HG03159 (cell line): ENCODE results near the gene DKK3.

Source experiments
- ATAC-seq: cut with Tn5 transposase; IDR thresholded peaks from one replicate; pipeline ENCODE4 v1.9.1; 2021; ENCODE audit warnings: mild to moderate bottlenecking, moderate library complexity; ENCODE audit not compliant: unreplicated experiment

Gene DKK3

DNA sequence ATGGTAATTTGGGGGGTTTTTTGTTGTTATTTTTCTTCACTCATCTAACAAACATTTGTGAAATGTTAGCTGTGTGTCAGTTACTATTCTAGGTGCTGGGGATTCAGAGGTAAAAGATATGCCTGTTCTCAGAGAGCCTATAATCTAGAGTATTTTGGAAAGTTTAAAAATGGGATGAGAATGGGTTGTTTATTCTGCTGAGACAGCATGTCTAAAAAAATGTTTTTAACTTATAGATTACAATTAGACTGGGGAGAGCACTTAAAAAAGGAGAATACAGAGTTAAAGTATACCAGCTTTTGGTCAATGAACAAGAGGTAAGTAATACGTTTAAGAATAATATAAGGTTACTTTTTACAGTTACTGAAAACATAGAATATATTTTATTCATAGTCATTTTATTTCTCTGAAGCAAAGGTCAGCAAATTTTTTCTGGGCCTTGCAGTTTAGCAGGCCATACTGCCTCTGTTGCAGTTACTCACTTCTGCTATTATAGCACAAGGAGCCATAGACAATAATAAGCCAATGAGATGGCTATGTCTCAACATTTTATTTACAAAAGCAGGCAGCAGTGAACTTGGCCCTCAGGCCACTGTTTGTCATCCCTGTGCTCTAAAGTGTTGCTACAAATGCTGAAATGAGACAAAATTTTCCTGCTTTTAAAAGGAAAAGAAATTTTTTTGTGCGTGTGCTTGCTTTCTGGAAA is 60.0 kb downstream of the DKK3 start:
- ATAC-seq, result no peak

DNA sequence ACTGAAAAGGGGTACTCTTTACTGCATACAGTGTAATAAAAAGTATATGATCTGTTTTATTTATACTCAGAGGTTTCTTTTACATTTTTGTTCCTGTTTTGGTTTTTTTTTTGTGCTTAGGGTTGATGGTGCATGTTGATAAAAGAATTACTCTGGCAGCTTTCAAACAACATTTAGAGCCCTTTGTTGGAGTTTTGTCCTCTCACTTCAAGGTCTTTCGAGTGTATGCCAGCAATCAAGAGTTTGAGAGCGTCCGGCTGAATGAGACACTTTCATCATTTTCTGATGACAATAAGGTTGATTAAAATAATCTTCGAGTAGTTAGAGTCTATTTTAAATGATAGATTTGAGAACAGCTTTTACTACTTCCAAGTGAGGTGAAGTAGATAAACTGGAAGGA is 60.6 kb downstream of the DKK3 start:
- no peak for ATAC-seq

DNA sequence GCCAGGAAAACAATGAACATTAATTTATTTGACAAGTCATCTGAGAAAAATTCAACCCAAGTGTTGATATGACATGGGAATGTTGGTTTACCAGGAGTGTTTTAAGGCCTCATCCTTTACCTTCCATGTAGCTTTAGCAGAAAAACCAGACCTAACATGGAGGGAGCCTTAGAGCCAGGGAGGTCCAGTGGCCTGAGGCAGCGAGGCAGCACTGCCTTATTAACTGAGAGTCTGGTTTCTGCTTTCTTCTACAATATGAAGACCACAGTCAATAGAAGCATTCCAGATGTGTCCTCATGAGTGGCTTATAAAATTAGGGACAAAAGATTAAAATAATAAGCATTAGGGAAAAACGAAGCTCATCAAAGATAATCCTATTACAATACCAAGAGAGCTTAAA is 61.5 kb downstream of the DKK3 start:
- ATAC-seq, result no peak

DNA sequence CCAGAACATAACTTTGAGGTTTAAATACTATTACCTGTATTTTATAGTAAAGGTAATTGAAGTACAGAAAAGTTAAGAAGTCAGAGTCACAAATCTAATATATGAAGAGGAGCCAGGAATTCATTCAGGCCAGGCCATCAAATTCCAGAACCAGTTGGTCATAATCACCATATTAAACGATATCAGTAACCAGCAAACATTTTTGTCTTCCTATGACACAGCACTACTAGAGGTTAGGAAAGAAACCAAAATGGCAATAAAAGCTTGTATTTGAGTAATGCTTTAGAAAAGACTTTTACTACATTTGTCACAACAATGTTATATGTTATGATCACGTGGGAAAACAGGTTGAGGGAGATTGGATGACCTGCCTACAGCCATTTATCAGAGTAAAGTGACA is 62.2 kb downstream of the DKK3 start:
- no peak for ATAC-seq

DNA sequence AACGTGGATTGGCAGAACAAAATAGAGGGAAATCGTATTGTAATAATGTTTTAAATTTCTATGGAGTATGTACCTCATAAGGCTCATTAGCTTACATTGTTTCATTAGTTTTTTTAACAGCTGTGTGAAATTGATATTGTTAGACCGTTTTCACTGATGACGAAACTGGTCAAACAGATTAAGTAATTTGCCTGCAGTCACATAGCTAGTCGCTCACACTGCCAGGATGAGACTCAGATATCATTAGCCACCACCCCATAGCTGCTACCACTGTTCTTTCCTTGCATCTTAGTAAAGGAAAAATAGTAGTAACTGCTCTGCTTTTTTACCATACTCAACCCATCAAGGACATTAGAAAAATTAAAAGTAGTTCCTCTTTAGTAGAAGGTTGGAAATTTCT is 64.0 kb downstream of the DKK3 start:
- ATAC-seq, result no peak

DNA sequence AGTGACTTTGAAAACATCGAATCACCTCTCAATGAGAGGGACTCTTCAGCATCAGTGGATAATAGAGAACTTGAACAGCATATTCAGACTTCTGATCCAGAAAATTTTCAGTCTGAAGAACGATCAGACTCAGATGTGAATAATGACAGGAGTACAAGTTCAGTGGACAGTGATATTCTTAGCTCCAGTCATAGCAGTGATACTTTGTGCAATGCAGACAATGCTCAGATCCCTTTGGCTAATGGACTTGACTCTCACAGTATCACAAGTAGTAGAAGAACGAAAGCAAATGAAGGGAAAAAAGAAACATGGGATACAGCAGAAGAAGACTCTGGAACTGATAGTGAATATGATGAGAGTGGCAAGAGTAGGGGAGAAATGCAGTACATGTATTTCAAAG is 65.8 kb downstream of the DKK3 start:
- no peak for ATAC-seq

DNA sequence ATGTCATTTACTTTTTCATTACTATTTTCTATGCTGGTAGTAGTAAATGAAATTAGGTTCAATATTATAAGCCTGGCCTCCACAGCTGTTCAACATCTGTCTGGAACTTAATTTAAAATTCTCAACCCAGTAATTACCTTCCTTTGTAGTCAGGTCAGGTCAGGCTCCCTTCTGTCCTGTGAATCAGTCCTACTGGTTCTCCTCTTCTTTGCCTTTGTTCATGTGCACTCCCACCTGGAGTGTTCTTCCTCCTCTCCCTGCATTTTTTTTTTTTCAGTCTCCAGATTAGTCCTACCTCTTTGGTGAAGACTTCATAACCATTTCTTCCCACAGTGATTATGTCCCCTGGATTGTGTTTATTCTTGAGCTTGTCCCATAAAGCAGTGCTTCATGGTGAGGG is 67.9 kb downstream of the DKK3 start:
- ATAC-seq, result no peak

DNA sequence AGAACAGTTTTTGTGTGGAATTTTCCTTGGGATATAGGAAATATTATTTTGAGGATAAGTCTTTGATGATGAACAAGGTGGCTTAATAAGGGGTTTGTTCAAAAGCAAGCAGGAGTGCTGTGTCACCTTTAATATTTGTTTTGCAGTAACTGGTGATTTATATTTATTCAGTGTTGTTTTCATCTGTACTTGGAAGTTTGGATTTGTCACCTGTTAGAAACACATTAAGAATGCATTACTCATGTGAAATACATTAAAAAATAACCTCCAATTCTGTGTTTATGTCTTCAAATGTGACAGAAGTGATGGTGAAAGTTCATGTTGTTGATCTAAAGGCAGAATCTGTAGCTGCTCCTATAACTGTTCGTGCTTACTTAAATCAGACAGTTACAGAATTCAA is 70.5 kb downstream of the DKK3 start:
- no peak for ATAC-seq

DNA sequence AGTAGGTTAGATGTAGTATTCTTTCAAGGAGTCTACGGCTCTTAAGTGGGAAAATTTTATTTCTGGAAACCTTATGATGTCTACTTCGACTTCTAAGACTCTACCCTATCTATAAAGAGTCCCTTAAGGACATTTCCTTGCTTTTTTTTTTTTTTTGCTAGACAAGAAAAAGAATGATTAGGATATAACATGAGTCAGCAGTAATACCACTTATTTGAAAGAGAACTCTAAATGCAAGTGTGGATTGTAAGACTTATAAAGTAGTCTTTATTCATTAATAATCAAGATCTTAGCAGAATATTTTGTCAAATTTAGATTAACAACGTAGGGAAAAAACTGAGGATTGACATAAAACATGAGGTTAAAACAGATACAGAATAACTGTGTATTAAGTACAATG is 71.0 kb downstream of the DKK3 start:
- no peak for ATAC-seq

DNA sequence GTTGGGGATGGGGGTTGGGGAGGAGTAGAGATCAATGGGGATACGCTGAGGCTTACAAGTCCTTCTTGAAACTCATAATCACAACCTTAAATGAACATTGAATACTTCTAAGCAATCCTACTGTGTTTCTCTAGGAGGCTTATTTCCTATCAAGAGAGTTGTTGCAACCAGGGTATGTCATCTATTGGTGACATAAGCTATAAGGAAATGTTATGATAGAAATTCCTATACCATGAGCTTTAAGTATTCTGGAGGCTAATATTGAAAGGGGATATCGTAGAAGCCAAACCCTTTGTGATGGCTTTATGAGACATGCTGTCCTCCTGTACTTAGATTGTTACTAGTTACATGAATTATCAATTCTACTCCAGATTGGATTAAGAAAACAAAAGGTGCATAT is 72.9 kb downstream of the DKK3 start:
- no peak for ATAC-seq

DNA sequence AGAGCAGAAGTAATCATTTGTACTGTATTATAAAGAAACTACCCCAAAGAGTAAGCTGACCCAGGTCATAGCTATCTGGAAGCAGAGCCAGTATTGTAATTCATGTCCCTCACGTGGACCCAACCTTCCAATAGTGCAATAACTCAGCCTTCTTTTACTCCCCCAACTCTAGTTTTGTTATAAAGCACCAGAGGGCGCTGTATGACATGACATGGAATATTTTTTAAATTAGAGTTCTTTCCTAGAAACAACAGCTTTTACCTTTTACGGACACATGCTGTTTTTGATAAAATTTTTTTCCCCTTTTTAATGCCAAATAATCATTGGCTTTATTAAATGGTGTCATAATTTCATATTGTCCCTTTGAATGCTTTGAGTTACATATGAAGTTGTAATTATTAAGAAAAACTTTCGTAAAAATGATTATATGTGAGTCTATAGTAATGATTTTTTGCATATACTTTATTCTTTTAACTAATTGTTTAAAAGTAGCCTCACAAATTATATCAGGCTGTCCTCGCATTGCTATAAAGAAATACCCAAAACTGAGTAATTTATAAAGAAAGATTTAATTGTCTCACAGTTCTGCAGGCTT is 76.9 kb downstream of the DKK3 start:
- no peak for ATAC-seq

DNA sequence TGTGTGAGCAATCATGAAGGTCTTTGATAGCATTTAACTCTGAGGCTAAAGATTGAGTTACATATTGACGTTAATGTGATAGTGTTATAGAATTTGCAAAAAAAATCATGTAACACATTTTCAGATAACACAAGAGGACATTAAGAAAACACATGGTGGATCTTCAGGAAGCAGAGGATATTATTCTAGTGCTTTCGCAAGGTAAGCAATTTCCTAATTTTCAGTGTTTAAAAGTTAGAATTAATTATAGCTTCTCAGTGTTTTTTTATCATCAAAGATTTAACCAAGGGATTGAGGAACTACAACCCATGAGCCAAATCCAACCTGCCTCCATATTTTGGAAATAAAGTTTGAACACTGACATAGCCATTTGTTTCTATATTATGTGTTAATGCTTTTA is 78.5 kb downstream of the DKK3 start:
- ATAC-seq, result no peak

DNA sequence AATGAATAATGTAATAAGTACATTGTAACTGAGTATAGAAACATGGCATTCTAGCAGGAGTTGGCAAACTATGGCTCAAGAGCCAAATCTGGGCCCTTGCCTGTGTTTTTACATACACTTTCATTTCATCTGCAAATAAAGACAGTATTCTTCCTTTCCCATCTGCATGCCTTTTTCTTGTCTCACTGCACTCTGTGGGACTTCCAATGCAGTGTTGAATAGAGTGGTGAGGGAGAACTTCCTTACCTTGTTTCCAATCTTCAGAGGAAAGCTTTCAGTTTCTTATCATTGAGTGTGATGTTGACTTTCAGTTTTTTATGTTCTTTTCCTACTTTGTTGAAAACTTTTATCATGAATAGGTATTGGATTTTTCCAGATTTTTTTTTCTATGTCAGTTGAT is 84.6 kb downstream of the DKK3 start:
- ATAC-seq, result no peak

DNA sequence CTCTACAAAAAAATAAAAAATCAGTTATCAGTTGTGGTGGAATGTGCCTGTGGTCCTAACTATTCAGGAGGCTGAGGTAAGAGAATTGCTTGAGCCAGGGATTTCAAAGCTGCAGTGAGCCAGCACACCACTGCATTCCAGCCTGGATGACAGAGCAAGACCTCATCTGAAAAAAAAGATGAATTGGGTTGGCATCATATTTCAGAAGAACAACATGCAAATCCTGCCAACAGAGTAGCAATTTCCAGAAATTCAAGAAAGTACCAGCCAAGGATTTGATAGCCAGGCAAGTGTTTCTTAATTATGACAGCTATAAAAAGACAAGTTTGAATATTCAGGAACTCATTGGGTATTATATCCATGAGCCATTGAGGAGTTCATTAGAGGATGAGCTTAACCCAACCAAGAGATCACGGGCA is 91.4 kb downstream of the DKK3 start:
- ATAC-seq, result no peak

DNA sequence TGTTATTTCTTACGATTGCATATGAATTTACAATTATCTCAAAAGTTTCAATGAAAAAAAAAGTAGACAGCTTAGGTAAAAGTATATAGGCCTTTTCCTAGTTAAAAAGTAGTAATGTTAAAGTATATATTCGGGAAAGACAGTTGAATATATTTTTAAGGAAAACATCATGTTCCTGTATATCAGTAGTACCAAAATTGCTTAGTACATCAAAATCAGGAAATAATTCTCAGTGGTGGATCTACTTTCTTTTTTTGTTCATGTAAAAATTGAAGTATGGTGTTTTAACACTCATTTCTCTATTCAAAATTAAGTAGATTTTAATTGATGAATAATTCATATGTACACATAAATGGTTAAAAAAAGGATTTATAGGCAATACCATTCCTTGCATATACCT is 92.8 kb downstream of the DKK3 start:
- no peak for ATAC-seq

DNA sequence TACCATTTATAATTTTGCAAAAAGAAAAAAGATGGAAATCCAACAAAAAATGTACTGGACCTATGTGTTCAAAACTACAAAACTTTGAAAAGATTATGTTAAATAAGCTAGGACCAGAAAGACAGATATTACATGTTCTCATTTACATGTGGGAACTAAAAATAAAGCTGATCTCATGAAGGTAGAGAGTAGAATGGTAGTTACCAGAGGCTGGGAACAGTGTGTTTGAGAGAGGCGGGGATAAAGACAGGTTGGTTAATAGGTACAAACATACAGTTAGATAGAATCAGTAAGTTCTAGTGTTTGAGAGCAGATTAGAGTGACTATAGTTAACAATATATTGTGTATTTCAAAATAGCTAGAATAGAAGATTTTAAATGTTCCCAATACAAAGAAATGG is 95.0 kb downstream of the DKK3 start:
- ATAC-seq, result no peak
